NB4 (cell line): ENCODE data around the gene SFTA2.

Source experiments
- TF ChIP-seq, protein P1 (sequence below): IDR thresholded peaks from one replicate; pipeline ENCODE4 v1.5.1; 2012; ENCODE audit warnings: low read depth, low read length
- TF ChIP-seq, protein P2 (sequence below): IDR thresholded peaks from 2 replicates; pipeline ENCODE4 v1.6.1; 2011; ENCODE audit warnings: low read depth, low read length

DNA sequence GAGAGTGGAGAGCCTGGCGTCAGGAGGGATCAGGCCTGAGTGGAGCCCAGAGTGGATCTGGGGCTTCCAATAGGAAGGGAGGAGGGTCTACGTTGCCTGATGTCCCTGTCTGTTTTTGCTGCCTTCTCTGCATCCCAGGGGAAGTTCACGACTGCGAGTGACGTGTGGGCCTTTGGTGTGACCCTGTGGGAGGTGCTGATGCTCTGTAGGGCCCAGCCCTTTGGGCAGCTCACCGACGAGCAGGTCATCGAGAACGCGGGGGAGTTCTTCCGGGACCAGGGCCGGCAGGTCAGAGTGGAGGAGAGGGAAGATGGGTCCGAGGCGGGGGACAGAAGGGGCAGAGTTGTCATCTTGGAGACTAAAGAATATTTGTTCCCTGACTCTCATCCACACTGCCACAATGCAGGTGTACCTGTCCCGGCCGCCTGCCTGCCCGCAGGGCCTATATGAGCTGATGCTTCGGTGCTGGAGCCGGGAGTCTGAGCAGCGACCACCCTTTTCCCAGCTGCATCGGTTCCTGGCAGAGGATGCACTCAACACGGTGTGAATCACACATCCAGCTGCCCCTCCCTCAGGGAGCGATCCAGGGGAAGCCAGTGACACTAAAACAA is 33.1 kb downstream of the SFTA2 start:
- TF ChIP-seq, protein P1, sequence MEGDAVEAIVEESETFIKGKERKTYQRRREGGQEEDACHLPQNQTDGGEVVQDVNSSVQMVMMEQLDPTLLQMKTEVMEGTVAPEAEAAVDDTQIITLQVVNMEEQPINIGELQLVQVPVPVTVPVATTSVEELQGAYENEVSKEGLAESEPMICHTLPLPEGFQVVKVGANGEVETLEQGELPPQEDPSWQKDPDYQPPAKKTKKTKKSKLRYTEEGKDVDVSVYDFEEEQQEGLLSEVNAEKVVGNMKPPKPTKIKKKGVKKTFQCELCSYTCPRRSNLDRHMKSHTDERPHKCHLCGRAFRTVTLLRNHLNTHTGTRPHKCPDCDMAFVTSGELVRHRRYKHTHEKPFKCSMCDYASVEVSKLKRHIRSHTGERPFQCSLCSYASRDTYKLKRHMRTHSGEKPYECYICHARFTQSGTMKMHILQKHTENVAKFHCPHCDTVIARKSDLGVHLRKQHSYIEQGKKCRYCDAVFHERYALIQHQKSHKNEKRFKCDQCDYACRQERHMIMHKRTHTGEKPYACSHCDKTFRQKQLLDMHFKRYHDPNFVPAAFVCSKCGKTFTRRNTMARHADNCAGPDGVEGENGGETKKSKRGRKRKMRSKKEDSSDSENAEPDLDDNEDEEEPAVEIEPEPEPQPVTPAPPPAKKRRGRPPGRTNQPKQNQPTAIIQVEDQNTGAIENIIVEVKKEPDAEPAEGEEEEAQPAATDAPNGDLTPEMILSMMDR: no peak
- TF ChIP-seq, protein P2, sequence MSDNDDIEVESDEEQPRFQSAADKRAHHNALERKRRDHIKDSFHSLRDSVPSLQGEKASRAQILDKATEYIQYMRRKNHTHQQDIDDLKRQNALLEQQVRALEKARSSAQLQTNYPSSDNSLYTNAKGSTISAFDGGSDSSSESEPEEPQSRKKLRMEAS: no peak
